HEK293T (cell line): ENCODE data around the gene COIL.

Source experiments
- ARNT ChIP-seq: fragments of 450-650 bp; IDR thresholded peaks from 2 replicates; pipeline ENCODE4 v1.6.1; 2017; ENCODE audit warnings: mild to moderate bottlenecking
- SP1 ChIP-seq: fragments of 450-650 bp; IDR thresholded peaks from 2 replicates; pipeline ENCODE4 v1.6.1; 2017
- SUZ12 ChIP-seq: fragments of 450-650 bp; IDR thresholded peaks from 2 replicates; pipeline ENCODE4 v1.6.1; 2016; ENCODE audit warnings: mild to moderate bottlenecking
- TARDBP ChIP-seq: fragments of 450-650 bp; IDR thresholded peaks from 2 replicates; pipeline ENCODE4 v1.6.1; 2016

DNA sequence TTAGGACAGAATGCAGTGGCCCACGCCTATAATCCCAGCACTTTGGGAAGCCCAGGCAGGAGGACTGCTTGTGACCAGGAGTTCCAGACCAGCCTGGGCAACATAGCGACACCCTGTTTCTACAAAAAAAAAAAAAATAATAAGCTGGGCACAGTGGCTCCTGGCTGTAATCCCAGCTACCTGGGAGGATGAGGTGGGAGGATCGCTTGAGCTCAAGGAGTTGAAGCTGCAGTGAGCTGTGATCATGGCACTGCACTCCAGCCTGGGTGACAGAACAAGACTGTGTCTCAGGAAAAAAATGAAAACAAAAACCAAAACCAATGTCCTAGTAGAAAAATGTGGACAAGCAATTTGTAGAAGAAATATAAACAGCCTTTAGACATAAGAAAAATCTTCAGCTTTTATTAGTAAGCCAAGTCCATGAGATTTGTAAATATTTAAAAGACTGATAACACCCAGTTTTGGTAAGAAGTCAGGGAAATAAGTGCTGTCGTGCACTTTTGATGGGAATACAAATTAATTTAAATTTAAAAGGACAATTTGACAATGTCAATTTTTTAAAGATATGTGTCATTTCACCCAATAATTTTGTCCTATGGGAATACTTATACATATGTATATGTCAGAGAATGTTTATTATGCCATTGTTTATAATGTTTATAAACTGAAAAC, 28.2 kb upstream of the COIL start:
- TF ChIP-seq SUZ12 (no peak), SP1 (no peak), TARDBP (no peak), ARNT (no peak)
